Endothelial cell of umbilical vein (primary cell): ENCODE results near the gene RIC1. TPM values are rescaled to one million over a fixed set of nuclear protein-coding genes. Genes with fewer than 3 reads are reported as not detected.
"Not testable (repeated sequence)": the region's sequence is repeated elsewhere in the genome, so short reads cannot be mapped to it uniquely, and the experiment has no call there.

Source experiments
- BruUV-seq: library from RNA; stranded (reverse); fragments of 400-500 nt; replicated peaks from 2 replicates; lab custom pipeline; 2021; lab: Mats Ljungman, UMichigan
- CTCF ChIA-PET: fragments of 300-600, 350-600 bp; sonication (Branson Sonifier 250); formaldehyde crosslinking; loops from one replicate; lab custom pipeline; 2021; ENCODE audit warnings: antibody characterized with exemption, inconsistent platforms; lab: Charles Lee
- POLR2A ChIA-PET: fragments of 300-600, 350-600 bp; sonication (Branson Sonifier 250); formaldehyde crosslinking; loops from one replicate; lab custom pipeline; 2021; ENCODE audit warnings: antibody characterized with exemption, inconsistent platforms; lab: Charles Lee
- DNase-seq: peaks from one replicate; pipeline ENCODE4 v3.0.0-alpha.2; 2011; ENCODE audit warnings: low read depth, low spot score
- FAIRE-seq: peaks from 2 replicates; lab custom pipeline; 2011; peaks lifted over from hg19 to GRCh38; lab: Jason Lieb, UNC
- H2AFZ ChIP-seq: 2 replicates; pipeline ENCODE4 v1.6.0; 2012; ENCODE audit warnings: low read depth, low read length, control low read depth, inconsistent platforms
- H3K27ac ChIP-seq: 2 replicates; pipeline ENCODE4 v1.5.1; 2011; ENCODE audit warnings: low read depth, mild to moderate bottlenecking, control low read depth, low read length, moderate library complexity; ENCODE audit not compliant: insufficient read depth
- H3K27me3 ChIP-seq, 2 experiments: 2 replicates each; pipeline versions ENCODE4 v1.6.0 to v1.6.1; 2011; ENCODE audit warnings: low read length in 2 of 2, mixed read lengths in 1 of 2; ENCODE audit not compliant: control insufficient read depth in 2 of 2, insufficient read depth in 2 of 2
- H3K36me3 ChIP-seq, 2 experiments: 2 replicates in 1 of 2; 3 replicates in 1 of 2; pipeline ENCODE4 v1.5.1; 2011; ENCODE audit warnings: low read length in 2 of 2, mild to moderate bottlenecking in 1 of 2, moderate library complexity in 1 of 2; ENCODE audit not compliant: control insufficient read depth in 2 of 2, insufficient read depth in 2 of 2; ENCODE audit errors: extremely low read depth in 1 of 2
- H3K4me1 ChIP-seq: 3 replicates; pipeline ENCODE4 v1.5.1; 2011; ENCODE audit warnings: mild to moderate bottlenecking, low read length; ENCODE audit not compliant: control insufficient read depth, insufficient read depth; ENCODE audit errors: extremely low read depth
- H3K4me2 ChIP-seq: 2 replicates; pipeline ENCODE4 v1.6.1; 2011; ENCODE audit warnings: low read length, control low read depth, mixed read lengths; ENCODE audit not compliant: insufficient read depth
- H3K4me3 ChIP-seq, 3 experiments: fragments of 200-600 bp in 1 of 3; sonication (generic), shearing (Covaris generic) in 1 of 3; replicated peaks in 1 of 3; 2 replicates each; pipeline ENCODE4 v1.5.1; 2011 to 2016; ENCODE audit warnings: control low read depth in 3 of 3, low read length in 3 of 3, mild to moderate bottlenecking in 2 of 3, inconsistent platforms in 1 of 3, low read depth in 1 of 3, moderate library complexity in 1 of 3; ENCODE audit not compliant: insufficient read depth in 1 of 3
- H3K79me2 ChIP-seq: 2 replicates; pipeline ENCODE4 v1.6.0; 2012; ENCODE audit warnings: low read length, inconsistent platforms; ENCODE audit not compliant: control insufficient read depth, insufficient read depth
- H3K9ac ChIP-seq: replicated peaks from 2 replicates; pipeline ENCODE3; 2011; ENCODE audit warnings: low read length, control low read depth; ENCODE audit not compliant: insufficient read depth; ENCODE audit errors: extremely low read depth
- H3K9me1 ChIP-seq: replicated peaks from 3 replicates; pipeline ENCODE4 v1.6.0; 2011; ENCODE audit warnings: mild to moderate bottlenecking, low read length; ENCODE audit not compliant: control insufficient read depth, insufficient read depth; ENCODE audit errors: extremely low read depth
- H3K9me3 ChIP-seq: replicated peaks from 2 replicates; pipeline ENCODE4 v1.5.1; 2012; ENCODE audit warnings: low read length, inconsistent platforms; ENCODE audit not compliant: control insufficient read depth, insufficient read depth
- H4K20me1 ChIP-seq: replicated peaks from 2 replicates; pipeline ENCODE3; 2011; ENCODE audit warnings: mild to moderate bottlenecking, low read length; ENCODE audit not compliant: control insufficient read depth, insufficient read depth; ENCODE audit errors: extremely low read depth
- GATA2 ChIP-seq: IDR thresholded peaks from 2 replicates; pipeline ENCODE4 v1.7.0; 2011; ENCODE audit warnings: low read depth, mild to moderate bottlenecking, moderate library complexity, mixed read lengths, low read length; ENCODE audit not compliant: insufficient read length, insufficient read depth
- dilution Hi-C: fragments of 300-500 bp; cut with MboI; formaldehyde crosslinking; loops from one replicate; pipeline ENCODE4 v1.15.0; 2019; ENCODE audit warnings: low sequenced_read_pairs; ENCODE audit not compliant: extremely low pct_ligation_motif_present
- intact Hi-C: fragments of 100-400 bp; cut with micrococcal nuclease; formaldehyde crosslinking; loops from one replicate; pipeline ENCODE4 v1.10.0; 2022
- polyA plus RNA-seq, 4 experiments: library from polyadenylated mRNA; depleted of rRNA in 3 of 4; stranded (reverse) in 3 of 4; unstranded in 1 of 4; fragments of >200 nt; gene quantifications; 2 replicates each; pipeline versions ENCODE4 v1.2.1 to v1.2.3, GENCODE V29; 2011 to 2012; ENCODE audit warnings: missing spikeins in 1 of 4
- total RNA-seq: library from RNA; stranded (reverse); gene quantifications from 2 replicates; pipeline ENCODE4 v1.2.3, GENCODE V29; 2021

Gene RIC1
- total and polyA plus RNA-seq, 2 donors (not counting 3 experiments of a cell fraction or from before 2014, with no cell fraction given) = 14.0 to 23.5 TPM

DNA sequence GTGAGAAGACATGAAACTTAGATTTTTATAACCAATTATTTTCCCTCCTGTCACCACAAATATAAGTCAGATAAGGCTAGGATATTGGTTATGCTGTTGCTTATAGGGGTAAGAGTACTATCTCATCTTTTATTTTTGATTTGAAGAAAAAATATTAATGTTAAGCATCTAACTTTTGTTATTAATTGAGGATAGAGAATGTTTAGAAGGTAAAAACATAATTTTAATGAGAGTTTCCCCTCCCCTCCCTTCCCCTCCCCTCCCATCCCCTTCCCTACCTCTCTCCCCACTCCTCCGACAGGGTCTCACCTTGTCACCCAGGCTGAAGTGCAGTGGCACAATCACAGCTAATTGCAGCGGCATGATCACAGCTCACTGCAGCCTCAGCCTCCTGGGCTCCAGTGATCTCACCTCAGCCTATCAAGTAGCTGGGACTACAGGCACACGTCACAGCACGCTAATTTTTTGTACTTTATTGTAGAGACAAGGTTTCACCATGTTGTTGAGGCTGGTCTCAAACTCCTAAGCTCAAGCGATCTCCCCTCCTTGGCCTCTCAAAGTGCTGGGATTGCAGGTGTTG lies 86.7 kb downstream of the RIC1 start:
- no peak for TF ChIP-seq GATA2
- Histone ChIP-seq H3K27me3 (no peaks in the 10 kb centered on the region), H2AFZ (no peak overlapping the region), H3K4me3 (no peak overlapping the region), H3K9ac (no peak overlapping the region), H4K20me1 (no peaks in the 10 kb centered on the region), H3K9me3 (no peaks in the 10 kb centered on the region), H3K4me1 (peaks cover 23% of the 10 kb centered on the region), H3K4me2 (no peak overlapping the region), H3K36me3 (peaks cover 0 to 3% of the 10 kb centered on the region in 2 experiments), H3K27ac (no peak overlapping the region), H3K79me2 (no peaks in the 10 kb centered on the region), H3K9me1 (no peaks in the 10 kb centered on the region)
- DNase-seq (no peak), FAIRE-seq (no peak)
- intact Hi-C loops (loop anchor here (5.0 kb wide), 1 partner anchor 108 kb away; no protein-coding TSS in a partner anchor), dilution Hi-C loops (no loop called here)
- ChIA-PET CTCF (no interaction called here), POLR2A (no interaction called here)
- BruUV-seq = no TSS peak

DNA sequence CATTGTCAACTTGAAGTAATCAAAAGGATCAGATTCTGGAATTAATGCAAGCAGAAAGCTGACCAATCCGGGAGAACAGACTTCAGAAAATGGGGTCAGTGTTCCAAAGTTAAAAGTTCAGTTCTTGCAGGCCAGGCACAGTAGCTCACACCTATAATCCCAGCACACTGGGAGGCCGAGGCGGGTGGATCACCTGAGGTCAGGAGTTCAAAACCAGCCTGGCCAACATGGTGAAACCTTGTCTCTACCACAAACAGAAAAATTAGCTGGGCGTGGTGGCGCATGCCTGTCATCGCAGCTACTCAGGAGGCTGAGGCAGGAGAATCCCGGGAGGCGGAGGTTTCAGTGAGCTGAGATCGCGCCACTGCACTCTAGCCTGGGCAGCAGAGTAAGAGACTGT lies 88.5 kb downstream of the RIC1 start:
- H3K4me1 ChIP-seq = peaks cover 23% of the 10 kb centered on the region
- H3K9ac ChIP-seq, H3K27ac ChIP-seq, H3K4me3 ChIP-seq, H2AFZ ChIP-seq, BruUV-seq, H3K9me3 ChIP-seq, H3K36me3 ChIP-seq, FAIRE-seq, POLR2A ChIA-PET, H3K79me2 ChIP-seq, DNase-seq, H3K27me3 ChIP-seq, dilution Hi-C loops, H4K20me1 ChIP-seq, H3K4me2 ChIP-seq, H3K9me1 ChIP-seq: not testable (repeated sequence)
- CTCF ChIA-PET = interaction anchor here (1.2 to 1.4 kb wide), 4 partner anchors 15 to 117 kb away, joined by 3 to 4 read pairs (median 3); no protein-coding TSS in a partner anchor
- intact Hi-C loops = loop anchor here (5.0 kb wide), 1 partner anchor 110 kb away; no protein-coding TSS in a partner anchor
